Kidney (tissue), 14 donors: ENCODE measurements around the gene MXI1. TPM values are rescaled to one million over a fixed set of nuclear protein-coding genes. Genes with fewer than 3 reads are reported as not detected.

ENCODE experiments used
- DNase-seq, 5 donors: peaks; one replicate each; pipeline ENCODE4 v3.0.0-alpha.2; 2013 to 2020
- FAIRE-seq: peaks from 2 replicates; lab custom pipeline; 2012; peaks lifted over from hg19 to GRCh38; lab: Jason Lieb, UNC
- H3K27ac ChIP-seq, 2 donors: one replicate each; pipeline ENCODE4 v1.7.0; 2013; ENCODE audit warnings: low read depth in 2 of 2, low read length in 2 of 2, inconsistent platforms in 1 of 2
- H3K27me3 ChIP-seq: one replicate; pipeline ENCODE4 v1.7.1; 2013; ENCODE audit warnings: low read length, inconsistent platforms; ENCODE audit not compliant: control insufficient read depth, insufficient read depth
- H3K36me3 ChIP-seq, 3 donors: one replicate each; pipeline versions ENCODE4 v1.7.0 to v1.7.1; 2013; ENCODE audit warnings: low read length in 3 of 3, control low read depth in 1 of 3, inconsistent platforms in 1 of 3; ENCODE audit not compliant: insufficient read depth in 3 of 3, control insufficient read depth in 2 of 3
- H3K4me1 ChIP-seq, 3 donors: one replicate each; pipeline versions ENCODE4 v1.7.0 to v1.7.1; 2013; ENCODE audit warnings: low read length in 3 of 3, inconsistent platforms in 1 of 3, low read depth in 1 of 3; ENCODE audit not compliant: control insufficient read depth in 2 of 3, insufficient read depth in 2 of 3
- H3K4me3 ChIP-seq, 3 donors: one replicate each; pipeline versions ENCODE4 v1.7.0 to v1.8.1; 2013; ENCODE audit warnings: low read length in 3 of 3, control low read depth in 1 of 3, inconsistent platforms in 1 of 3
- H3K9ac ChIP-seq, 3 donors: one replicate each; pipeline versions ENCODE4 v1.7.0 to v1.7.1; 2013; ENCODE audit warnings: low read length in 3 of 3, control low read depth in 1 of 3, inconsistent platforms in 1 of 3
- H3K9me3 ChIP-seq, 3 donors: one replicate each; pipeline versions ENCODE4 v1.7.0 to v1.7.1; 2013; ENCODE audit warnings: low read length in 3 of 3, control low read depth in 1 of 3, inconsistent platforms in 1 of 3; ENCODE audit not compliant: control insufficient read depth in 2 of 3, insufficient read depth in 1 of 3
- intact Hi-C: fragments of 100-400 bp; cut with DNase I; formaldehyde crosslinking; loops from one replicate; pipeline ENCODE4 v1.11.1; 2022
- polyA plus RNA-seq: library from polyadenylated mRNA; stranded (reverse); fragments of 350-450 nt; fragmentation: Illumina TruSeq; extraction: RNeasy Lipid Tissue Mini Kit (QIAGEN cat#74804); gene quantifications from one replicate; pipeline ENCODE4 v1.2.3, GENCODE V29; 2014; ENCODE audit warnings: low read depth, low replicate concordance; ENCODE audit not compliant: insufficient read depth
- total RNA-seq: library from RNA; stranded (reverse); fragmentation: NEBNext Ultra II Directional; extraction: Animal tissue kit (Norgen Biotek cat#: 25700); gene quantifications from one replicate; pipeline ENCODE4 v1.2.1, GENCODE V29; 2021
- TF ChIP-seq, protein P1 (sequence below): IDR thresholded peaks from 3 replicates; pipeline ENCODE4 v1.5.1; 2012; ENCODE audit warnings: mild to moderate bottlenecking, moderate library complexity, borderline replicate concordance; ENCODE audit not compliant: insufficient read depth; ENCODE audit errors: extremely low read depth
- donor health status: control.
- donor health status: control.
- donor health status: control.
- donor health status: control.
- donor health status: control.
- donor health status: DM: yes; HTN: yes; CAD: no.
- donor health status: Normal renal cell carcinoma (clear cell type).

MXI1 gene
- total and polyA plus RNA-seq, 2 donors from 2014 or later, result 27.6 to 29.0 TPM

DNA sequence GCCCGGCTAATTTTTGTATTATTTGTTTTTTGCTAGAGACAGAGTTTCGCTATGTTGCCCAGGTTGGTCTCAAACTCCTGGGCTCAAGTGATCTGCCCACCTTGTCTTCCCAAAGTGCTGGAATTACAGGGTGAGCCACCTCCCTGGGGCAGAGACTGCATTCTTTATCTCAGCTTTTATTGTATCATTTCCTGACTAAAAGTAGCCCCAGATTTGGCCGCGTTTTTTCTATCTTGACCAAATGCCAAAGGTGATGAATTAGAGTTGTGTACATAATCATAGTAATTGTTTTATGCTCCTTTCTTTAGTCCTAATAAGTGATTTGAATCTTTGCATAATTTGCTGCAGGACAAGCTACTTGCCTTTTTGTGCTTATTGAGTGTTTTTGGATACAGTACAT, 100.4 kb downstream of the MXI1 start:
- Histone ChIP-seq H3K4me1 (peaks cover 0 to 13% (median 4%) of the 10 kb centered on the region in 3 donors), H3K27ac (no peak overlapping the region), H3K9me3 (no peaks in the 10 kb centered on the region), H3K9ac (no peak overlapping the region), H3K27me3 (no peaks in the 10 kb centered on the region), H3K4me3 (no peak overlapping the region), H3K36me3 (peaks cover 0 to 7% (median under 1%) of the 10 kb centered on the region in 3 donors)
- intact Hi-C loops, result no loop called here
- DNase-seq (no peak), FAIRE-seq (no peak)
- TF ChIP-seq, protein P1, sequence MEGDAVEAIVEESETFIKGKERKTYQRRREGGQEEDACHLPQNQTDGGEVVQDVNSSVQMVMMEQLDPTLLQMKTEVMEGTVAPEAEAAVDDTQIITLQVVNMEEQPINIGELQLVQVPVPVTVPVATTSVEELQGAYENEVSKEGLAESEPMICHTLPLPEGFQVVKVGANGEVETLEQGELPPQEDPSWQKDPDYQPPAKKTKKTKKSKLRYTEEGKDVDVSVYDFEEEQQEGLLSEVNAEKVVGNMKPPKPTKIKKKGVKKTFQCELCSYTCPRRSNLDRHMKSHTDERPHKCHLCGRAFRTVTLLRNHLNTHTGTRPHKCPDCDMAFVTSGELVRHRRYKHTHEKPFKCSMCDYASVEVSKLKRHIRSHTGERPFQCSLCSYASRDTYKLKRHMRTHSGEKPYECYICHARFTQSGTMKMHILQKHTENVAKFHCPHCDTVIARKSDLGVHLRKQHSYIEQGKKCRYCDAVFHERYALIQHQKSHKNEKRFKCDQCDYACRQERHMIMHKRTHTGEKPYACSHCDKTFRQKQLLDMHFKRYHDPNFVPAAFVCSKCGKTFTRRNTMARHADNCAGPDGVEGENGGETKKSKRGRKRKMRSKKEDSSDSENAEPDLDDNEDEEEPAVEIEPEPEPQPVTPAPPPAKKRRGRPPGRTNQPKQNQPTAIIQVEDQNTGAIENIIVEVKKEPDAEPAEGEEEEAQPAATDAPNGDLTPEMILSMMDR, result no peak

DNA sequence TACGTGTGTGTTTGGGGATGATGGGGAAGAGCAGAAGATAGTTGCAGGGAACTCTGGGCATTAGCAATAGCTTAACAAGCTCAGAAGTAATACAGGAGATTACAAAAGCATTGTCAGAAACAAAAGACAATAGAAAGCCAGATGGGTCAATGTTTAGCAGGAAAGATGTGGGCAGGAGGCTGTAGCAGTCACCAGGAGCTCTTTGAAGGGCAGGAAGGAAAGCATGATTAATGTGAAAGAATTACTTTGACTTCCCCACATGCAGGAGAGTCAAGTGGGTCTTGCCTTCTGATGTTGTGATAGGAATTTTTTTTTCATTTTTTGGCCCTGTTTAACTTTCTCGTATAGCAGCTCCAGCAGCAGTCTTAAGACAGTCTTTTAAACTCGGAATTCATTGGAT, 103.3 kb downstream of the MXI1 start:
- DNase-seq, result peak in 1 of 5 donors; percentile 4
- no peak overlapping the region for H3K9ac ChIP-seq

GRCh38 chr10:110311357-110311949, 104.0 kb downstream of the MXI1 start:
- no peak overlapping the region for H3K27ac ChIP-seq
- H3K9ac ChIP-seq, result no peak overlapping the region
- no peaks in the 10 kb centered on the region for H3K36me3 ChIP-seq
- TF ChIP-seq, protein P1, result peak; percentile 68
- no peaks in the 10 kb centered on the region for H3K9me3 ChIP-seq
- peak in 4 of 5 donors; percentile 58 to 84 (median 70) for DNase-seq
- no peaks in the 10 kb centered on the region for H3K27me3 ChIP-seq
- no peak overlapping the region for H3K4me3 ChIP-seq
- no peaks in the 10 kb centered on the region for H3K4me1 ChIP-seq
- peak; percentile 54 for FAIRE-seq
- intact Hi-C loops, result loop anchor here (5.0 kb wide), 1 partner anchor 236 kb away; no protein-coding TSS in a partner anchor

More for the DNA sequence above, 103.3 kb downstream of the MXI1 start:
- no peaks in the 10 kb centered on the region for H3K27me3 ChIP-seq
- no peaks in the 10 kb centered on the region for H3K9me3 ChIP-seq
- H3K36me3 ChIP-seq, result no peaks in the 10 kb centered on the region
- H3K4me3 ChIP-seq, result no peak overlapping the region
- FAIRE-seq, result no peak
- H3K4me1 ChIP-seq, result no peaks in the 10 kb centered on the region
- TF ChIP-seq, protein P1, result no peak
- intact Hi-C loops, result loop anchor here (5.0 kb wide), 1 partner anchor 237 kb away; no protein-coding TSS in a partner anchor
- H3K27ac ChIP-seq, result no peak overlapping the region
